NB4 (cell line): ENCODE measurements around the gene MEGF10.

ENCODE experiments used
- CTCF ChIP-seq: IDR thresholded peaks from one replicate; pipeline ENCODE4 v1.5.1; 2012; ENCODE audit warnings: low read depth, low read length
- MYC ChIP-seq: IDR thresholded peaks from 2 replicates; pipeline ENCODE4 v1.6.1; 2011; ENCODE audit warnings: low read depth, low read length
- POLR2A ChIP-seq: IDR thresholded peaks from 2 replicates; pipeline ENCODE4 v1.6.1; 2011; ENCODE audit warnings: mild to moderate bottlenecking; ENCODE audit not compliant: insufficient read length; ENCODE audit errors: extremely low read depth

DNA sequence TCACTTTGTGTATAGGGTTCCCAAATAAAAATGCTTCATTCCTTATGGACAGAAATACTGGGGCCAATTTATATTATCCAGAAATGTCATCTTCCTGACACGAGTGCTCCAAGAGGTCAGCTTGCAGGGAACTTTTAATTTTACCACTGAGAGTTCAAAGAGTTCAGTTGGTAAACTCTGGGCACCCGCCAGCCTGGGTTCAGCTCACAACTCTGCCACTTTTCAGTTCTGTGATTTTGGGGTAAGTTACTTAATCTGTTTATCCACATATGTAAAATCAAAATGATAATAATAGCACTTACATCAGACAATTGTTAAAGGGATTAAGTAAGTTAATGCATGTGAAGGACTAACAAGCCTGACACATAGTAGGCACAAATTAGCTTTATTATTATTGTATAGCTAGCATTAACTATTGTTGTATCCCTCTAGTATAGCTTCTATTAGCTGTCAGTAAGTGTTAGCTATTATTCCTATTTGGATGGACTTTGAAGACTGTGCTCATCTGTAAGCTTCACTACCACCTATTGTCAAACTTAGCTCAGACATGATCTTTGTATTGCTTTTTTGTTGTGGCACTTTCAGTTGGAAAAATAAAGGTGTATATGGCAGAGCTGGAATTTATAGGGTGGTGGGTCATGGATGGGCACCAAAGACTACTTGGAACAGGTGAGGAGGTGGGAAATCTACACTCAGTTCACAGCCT lies 1.6 kb downstream of the MEGF10 start:
- TF ChIP-seq CTCF (no peak), POLR2A (no peak), MYC (no peak)
